Left renal pelvis (tissue), 4 donors: Measurements from ENCODE around the gene MINDY4. TPM values are rescaled to one million over a fixed set of nuclear protein-coding genes. Genes with fewer than 3 reads are reported as not detected.
A peak's percentile ranks its signal among the peaks of the same experiment; 100 is the strongest.

Experiments used
- DNase-seq, 4 donors: peaks; one replicate each; pipeline ENCODE4 v3.0.0-alpha.2; 2013; ENCODE audit warnings: low read depth in 4 of 4, low spot score in 3 of 4
- polyA plus RNA-seq, 4 donors: library from polyadenylated mRNA; unstranded; fragments of 120-200 nt; gene quantifications; one replicate each; pipeline ENCODE4 v1.2.1, GENCODE V29; 2013; ENCODE audit not compliant: insufficient read length in 4 of 4

The MINDY4 gene
- polyA plus RNA-seq, 4 donors, result 10.2 to 13.4 (median 10.6) TPM

- DNase-seq, result no peak
These were observed 166.2 kb downstream of the MINDY4 start for GRCh38 chr7:30937416-30937815.

- DNase-seq, result peak; percentile 41 to 59 (median 54)
These were observed 167.5 kb downstream of the MINDY4 start for GRCh38 chr7:30938435-30939316.

GRCh38 chr7:30941582-30942323, 170.5 kb downstream of the MINDY4 start:
- no peak for DNase-seq

Other genes starting within 250 kb of the MINDY4 start
- gene GARS1, start 176.5 kb upstream of the MINDY4 start, polyA plus RNA-seq, result 100 to 1,000 TPM in 1 of 4 donors, 10 to 100 TPM in 3; 79.8 to 101 (median 88.6) TPM
- gene CRHR2, start 89.0 kb upstream of the MINDY4 start, polyA plus RNA-seq, result under 1 TPM in 3 of 4 donors, not detected in 1; 0.10 to 0.13 (median 0.12) TPM
- gene INMT, start 19.3 kb upstream of the MINDY4 start, polyA plus RNA-seq, result 10 to 100 TPM in 1 of 4 donors, 1 to 10 TPM in 3; 1.4 to 25.9 (median 2.4) TPM
- 100 to 1,000 TPM in 3 of 4 donors, 10 to 100 TPM in 1; 39.4 to 221 (median 159) TPM for gene AQP1, start 140.4 kb downstream of the MINDY4 start, polyA plus RNA-seq
- gene GHRHR, start 192.5 kb downstream of the MINDY4 start, polyA plus RNA-seq, result under 1 TPM in 3 of 4 donors, not detected in 1; 0.20 to 0.40 (median 0.23) TPM